Cardiac muscle cell (in vitro differentiated cells and primary cell): ENCODE measurements around the gene CCN2. TPM values are rescaled to one million over a fixed set of nuclear protein-coding genes. Genes with fewer than 3 reads are reported as not detected.

Experiments
- DNase-seq, 2 donors: peaks; one replicate each; pipeline versions ENCODE4 v3.0.0 to v3.0.0-alpha.2; 2010 to 2017; ENCODE audit warnings: low read depth in 1 of 2, low spot score in 1 of 2
- H3K27ac ChIP-seq: fragments of 200-600 bp; sonication (generic); 2 replicates; pipeline ENCODE4 v1.5.1; 2016
- H3K27me3 ChIP-seq: fragments of 200-600 bp; sonication (generic); 2 replicates; pipeline ENCODE4 v1.6.0; 2016; ENCODE audit warnings: control low read depth
- H3K36me3 ChIP-seq: fragments of 200-600 bp; sonication (generic); 2 replicates; pipeline ENCODE4 v1.5.1; 2016; ENCODE audit warnings: control low read depth
- H3K4me1 ChIP-seq: fragments of 200-600 bp; sonication (generic); 2 replicates; pipeline ENCODE4 v1.8.1; 2017; ENCODE audit warnings: low read depth, mild to moderate bottlenecking, mixed run types
- H3K4me3 ChIP-seq: fragments of 200-600 bp; sonication (generic); 2 replicates; pipeline ENCODE4 v1.5.1; 2016; ENCODE audit warnings: mild to moderate bottlenecking
- H3K9me3 ChIP-seq: fragments of 200-600 bp; sonication (generic); 2 replicates; pipeline ENCODE4 v1.5.1; 2017; ENCODE audit warnings: low read depth, mild to moderate bottlenecking, control low read depth
- polyA plus RNA-seq: library from polyadenylated mRNA; unstranded; fragments of >200 nt; fragmentation: Nextera tagmentation; extraction: Ambion mirVana; gene quantifications from 2 replicates; pipeline ENCODE4 v1.2.1, GENCODE V29; 2016
- total RNA-seq: library from RNA; depleted of rRNA; stranded (reverse); fragments of >200 nt; gene quantifications from 2 replicates; pipeline ENCODE4 v1.2.3, GENCODE V29; 2016
- TF ChIP-seq, protein P1 (sequence below): IDR thresholded peaks from 2 replicates; pipeline ENCODE4 v1.5.1; 2012; ENCODE audit warnings: low read depth, mild to moderate bottlenecking, low read length

CCN2 gene
- total RNA-seq: 17.2 and 20.1 TPM in 2 replicates
- 44.3 and 48.1 TPM in 2 replicates for polyA plus RNA-seq

DNA sequence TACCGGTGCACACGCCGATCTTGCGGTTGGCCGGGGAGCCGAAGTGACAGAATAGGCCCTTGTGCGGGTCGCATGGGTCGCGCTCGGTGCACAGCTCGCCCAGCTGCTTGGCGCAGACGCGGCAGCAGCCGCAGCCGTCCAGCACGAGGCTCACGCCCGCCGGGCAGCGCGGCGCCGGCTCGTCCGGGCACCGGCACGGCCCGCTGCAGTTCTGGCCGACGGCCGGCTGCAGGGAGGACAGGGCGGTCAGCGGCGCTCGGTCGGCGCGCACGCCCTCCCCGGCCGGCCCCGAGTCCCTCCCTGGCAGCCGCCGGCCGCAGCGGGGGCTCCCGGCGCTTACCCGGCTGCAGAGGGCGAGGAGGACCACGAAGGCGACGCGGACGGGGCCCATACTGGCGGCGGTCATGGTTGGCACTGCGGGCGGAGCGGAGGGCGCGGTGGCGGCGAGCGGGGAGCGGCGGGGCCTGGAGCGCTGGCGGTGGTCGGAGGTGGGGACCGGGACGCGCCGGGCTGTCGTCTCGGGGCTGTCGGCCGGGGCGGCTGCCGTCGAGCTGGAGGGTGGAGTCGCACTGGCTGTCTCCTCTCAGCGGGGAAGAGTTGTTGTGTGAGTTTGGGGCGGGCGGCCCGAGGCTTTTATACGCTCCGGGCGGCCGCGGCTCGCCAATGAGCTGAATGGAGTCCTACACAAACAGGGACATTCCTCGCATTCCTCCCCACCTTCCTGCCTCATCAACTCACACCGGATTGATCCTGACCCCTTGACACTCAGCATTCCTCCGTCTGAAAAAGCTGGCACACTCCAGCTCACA lies at the start of gene CCN2:
Gene CCN2 (minus strand): TSS at position 606 of the 809 bp plus-strand sequence. CDS start 200 bp downstream, at position 406.
- Histone ChIP-seq H3K4me3 (peak within 1 kb of the TSS; percentile 96), H3K9me3 (no peaks in the 10 kb centered on the region), H3K27ac (peak within 1 kb of the TSS; percentile 99), H3K36me3 (no peaks in the 10 kb centered on the region), H3K4me1 (peaks cover 18% of the 10 kb centered on the region), H3K27me3 (no peaks in the 10 kb centered on the region)
- TF ChIP-seq, protein P1, sequence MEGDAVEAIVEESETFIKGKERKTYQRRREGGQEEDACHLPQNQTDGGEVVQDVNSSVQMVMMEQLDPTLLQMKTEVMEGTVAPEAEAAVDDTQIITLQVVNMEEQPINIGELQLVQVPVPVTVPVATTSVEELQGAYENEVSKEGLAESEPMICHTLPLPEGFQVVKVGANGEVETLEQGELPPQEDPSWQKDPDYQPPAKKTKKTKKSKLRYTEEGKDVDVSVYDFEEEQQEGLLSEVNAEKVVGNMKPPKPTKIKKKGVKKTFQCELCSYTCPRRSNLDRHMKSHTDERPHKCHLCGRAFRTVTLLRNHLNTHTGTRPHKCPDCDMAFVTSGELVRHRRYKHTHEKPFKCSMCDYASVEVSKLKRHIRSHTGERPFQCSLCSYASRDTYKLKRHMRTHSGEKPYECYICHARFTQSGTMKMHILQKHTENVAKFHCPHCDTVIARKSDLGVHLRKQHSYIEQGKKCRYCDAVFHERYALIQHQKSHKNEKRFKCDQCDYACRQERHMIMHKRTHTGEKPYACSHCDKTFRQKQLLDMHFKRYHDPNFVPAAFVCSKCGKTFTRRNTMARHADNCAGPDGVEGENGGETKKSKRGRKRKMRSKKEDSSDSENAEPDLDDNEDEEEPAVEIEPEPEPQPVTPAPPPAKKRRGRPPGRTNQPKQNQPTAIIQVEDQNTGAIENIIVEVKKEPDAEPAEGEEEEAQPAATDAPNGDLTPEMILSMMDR: no peak
- peak; percentile 91 to 99 for DNase-seq

- no peak for DNase-seq
- H3K9me3 ChIP-seq: no peaks in the 10 kb centered on the region
- no peak overlapping the region for H3K27ac ChIP-seq
- no peaks in the 10 kb centered on the region for H3K27me3 ChIP-seq
- H3K36me3 ChIP-seq: no peaks in the 10 kb centered on the region
- TF ChIP-seq, protein P1: no peak
- peaks cover 4% of the 10 kb centered on the region for H3K4me1 ChIP-seq
- no peak overlapping the region for H3K4me3 ChIP-seq
Measured at GRCh38 chr6:132000296-132000695, 49.1 kb upstream of the CCN2 start.

- H3K4me1 ChIP-seq: peaks cover 4% of the 10 kb centered on the region
- no peaks in the 10 kb centered on the region for H3K27me3 ChIP-seq
- H3K27ac ChIP-seq: no peak overlapping the region
- no peaks in the 10 kb centered on the region for H3K36me3 ChIP-seq
- TF ChIP-seq, protein P1: no peak
- no peaks in the 10 kb centered on the region for H3K9me3 ChIP-seq
- DNase-seq: no peak
- H3K4me3 ChIP-seq: no peak overlapping the region
Measured at GRCh38 chr6:131999545-132000146, 48.5 kb upstream of the CCN2 start.

GRCh38 chr6:131998255-131998982 lies 47.2 kb upstream of the CCN2 start:
- H3K9me3 ChIP-seq: no peaks in the 10 kb centered on the region
- H3K27me3 ChIP-seq: no peaks in the 10 kb centered on the region
- peak in 1 of 2 donors; percentile 73 for DNase-seq
- TF ChIP-seq, protein P1: no peak
- H3K36me3 ChIP-seq: no peaks in the 10 kb centered on the region
- peaks cover 4% of the 10 kb centered on the region for H3K4me1 ChIP-seq
- no peak overlapping the region for H3K4me3 ChIP-seq
- no peak overlapping the region for H3K27ac ChIP-seq

DNA sequence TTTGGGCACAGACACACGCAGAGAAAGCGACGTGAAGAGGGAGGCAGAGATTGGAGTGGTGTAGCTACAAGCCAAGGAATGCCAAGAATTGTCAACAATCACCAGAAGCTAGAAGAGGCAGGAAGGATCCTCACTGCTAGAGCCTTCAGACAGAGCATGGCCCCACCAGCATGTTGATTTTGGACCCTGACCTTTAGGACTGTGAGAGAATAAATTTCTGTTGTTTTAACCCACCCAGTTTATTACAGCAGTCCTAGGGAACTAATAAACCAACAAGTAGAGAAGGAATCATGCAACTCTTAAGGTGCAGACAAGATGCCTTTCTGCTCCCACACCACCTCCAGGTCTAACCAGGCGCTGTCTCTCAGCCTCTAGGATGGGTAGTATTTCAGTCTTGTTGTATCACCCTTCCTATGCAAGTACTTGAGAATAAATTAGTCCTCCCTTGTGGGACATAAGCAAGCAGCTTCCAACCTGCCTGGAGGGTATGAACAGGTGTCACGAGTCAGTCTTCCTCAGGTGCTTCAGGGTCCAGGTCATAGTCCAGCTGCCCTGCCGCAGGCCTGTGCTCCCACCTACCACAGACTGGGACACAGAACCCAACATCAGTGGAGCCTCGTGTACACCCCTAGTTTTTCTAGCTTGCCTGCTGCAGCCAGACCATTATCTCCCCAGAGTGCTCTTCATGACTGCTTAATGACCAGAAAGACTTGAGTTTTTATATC lies 46.4 kb upstream of the CCN2 start:
- peaks cover 4% of the 10 kb centered on the region for H3K4me1 ChIP-seq
- H3K36me3 ChIP-seq: no peaks in the 10 kb centered on the region
- TF ChIP-seq, protein P1: no peak
- no peak overlapping the region for H3K27ac ChIP-seq
- H3K4me3 ChIP-seq: no peak overlapping the region
- no peaks in the 10 kb centered on the region for H3K27me3 ChIP-seq
- no peak for DNase-seq
- no peaks in the 10 kb centered on the region for H3K9me3 ChIP-seq
